Cardiac septum (tissue), 1 donor: Measurements from ENCODE around the gene SYCN. TPM values are rescaled to one million over a fixed set of nuclear protein-coding genes. Genes with fewer than 3 reads are reported as not detected.

ENCODE experiments used
- DNase-seq: peaks from one replicate; pipeline ENCODE4 v3.0.0-alpha.2; 2020; ENCODE audit warnings: low spot score
- intact Hi-C: fragments of 100-400 bp; cut with DNase I; formaldehyde crosslinking; loops from one replicate; pipeline ENCODE4 v1.14.0; 2022
- total RNA-seq: library from RNA; stranded (reverse); fragmentation: NEBNext Ultra II Directional; extraction: Animal tissue kit (Norgen Biotek cat#: 25700); gene quantifications from one replicate; pipeline ENCODE4 v1.2.1, GENCODE V29; 2021
- donor health status: DM: no; HTN: no; CAD: no.

Gene SYCN
- total RNA-seq, 1 donor from 2014 or later, result not detected

GRCh38 chr19:39160889-39161672, 43.0 kb downstream of the SYCN start:
- DNase-seq, result no peak
- intact Hi-C loops, result no loop called here

GRCh38 chr19:39160523-39160861, 43.6 kb downstream of the SYCN start:
- no peak for DNase-seq

GRCh38 chr19:39158646-39159260, 45.3 kb downstream of the SYCN start:
- intact Hi-C loops, result no loop called here
- no peak for DNase-seq

More at GRCh38 chr19:39160523-39160861, 43.6 kb downstream of the SYCN start:
- intact Hi-C loops, result no loop called here

- intact Hi-C loops, result no loop called here
- DNase-seq, result no peak
These were observed 46.1 kb downstream of the SYCN start for GRCh38 chr19:39157997-39158389.

GRCh38 chr19:39157275-39157996, 46.6 kb downstream of the SYCN start:
- no peak for DNase-seq
- intact Hi-C loops, result no loop called here

GRCh38 chr19:39156326-39157230, 47.5 kb downstream of the SYCN start:
- DNase-seq, result no peak
- intact Hi-C loops, result no loop called here

- DNase-seq, result no peak
- intact Hi-C loops, result no loop called here
These were observed 48.3 kb downstream of the SYCN start for GRCh38 chr19:39155741-39156140.

- DNase-seq, result no peak
- intact Hi-C loops, result no loop called here
These were observed 48.9 kb downstream of the SYCN start for GRCh38 chr19:39155114-39155700.

GRCh38 chr19:39154629-39155100, 49.4 kb downstream of the SYCN start:
- intact Hi-C loops, result no loop called here
- no peak for DNase-seq

- DNase-seq, result no peak
- intact Hi-C loops, result no loop called here
These were observed 49.9 kb downstream of the SYCN start for GRCh38 chr19:39154100-39154628.

Other genes starting within 250 kb of the SYCN start
- 3.3 TPM for gene FBXO17, start 228.5 kb downstream of the SYCN start, total RNA-seq
- gene FBXO27, start 171.7 kb downstream of the SYCN start, total RNA-seq, result 15.3 TPM
- not detected for gene ACP7, start 119.9 kb downstream of the SYCN start, total RNA-seq
- 18.6 TPM for gene PAK4, start 78.5 kb downstream of the SYCN start, total RNA-seq
- not detected for gene NCCRP1, start 7.3 kb downstream of the SYCN start, total RNA-seq
- not detected for gene IFNL3, start 40.7 kb upstream of the SYCN start, total RNA-seq
- gene IFNL4, start 44.6 kb upstream of the SYCN start, total RNA-seq, result not detected
- not detected for gene IFNL2, start 64.1 kb upstream of the SYCN start, total RNA-seq
- not detected for gene IFNL1, start 92.1 kb upstream of the SYCN start, total RNA-seq
- gene LRFN1, start 116.6 kb upstream of the SYCN start, total RNA-seq, result 0.27 TPM
- gene GMFG, start 131.8 kb upstream of the SYCN start, total RNA-seq, result 17.5 TPM
- gene SAMD4B, start 138.2 kb upstream of the SYCN start, total RNA-seq, result 65.8 TPM
- gene PAF1, start 186.8 kb upstream of the SYCN start, total RNA-seq, result 38.0 TPM
- 26.3 TPM for gene MED29, start 187.1 kb upstream of the SYCN start, total RNA-seq
- gene ZFP36, start 202.6 kb upstream of the SYCN start, total RNA-seq, result 53.0 TPM
- 25.1 TPM for gene PLEKHG2, start 208.4 kb upstream of the SYCN start, total RNA-seq
- gene RPS16, start 231.7 kb upstream of the SYCN start, total RNA-seq, result 1,084 TPM
- 79.9 TPM for gene SUPT5H, start 241.3 kb upstream of the SYCN start, total RNA-seq